ENCODE measurements around the gene ADK. TPM values are rescaled to one million over a fixed set of nuclear protein-coding genes. Genes with fewer than 3 reads are reported as not detected.

Gene ADK
- total RNA-seq, 1 donor from 2014 or later = 47.0 TPM

- H3K9me3 Mint-ChIP-seq (ENCODE audit: unreplicated experiment) = no peaks in the 10 kb centered on the region
- no peak overlapping the region for H3K4me3 Mint-ChIP-seq (ENCODE audit: unreplicated experiment)
- no peak for TF ChIP-seq CTCF (IDR thresholded peaks at IDR 0.05)
- no peaks in the 10 kb centered on the region for H3K27me3 Mint-ChIP-seq (ENCODE audit: unreplicated experiment)
- no peak for DNase-seq (ENCODE audit: extremely low spot score, unreplicated experiment)
- H3K4me1 Mint-ChIP-seq (ENCODE audit: unreplicated experiment) = peaks cover 34% of the 10 kb centered on the region
- H3K27ac Mint-ChIP-seq (ENCODE audit: unreplicated experiment) = peak overlapping the region; percentile 13
- H3K36me3 Mint-ChIP-seq (ENCODE audit: unreplicated experiment) = peaks cover 17% of the 10 kb centered on the region
These were observed 177.4 kb downstream of the ADK start for GRCh38 chr10:74328388-74328787.

DNA sequence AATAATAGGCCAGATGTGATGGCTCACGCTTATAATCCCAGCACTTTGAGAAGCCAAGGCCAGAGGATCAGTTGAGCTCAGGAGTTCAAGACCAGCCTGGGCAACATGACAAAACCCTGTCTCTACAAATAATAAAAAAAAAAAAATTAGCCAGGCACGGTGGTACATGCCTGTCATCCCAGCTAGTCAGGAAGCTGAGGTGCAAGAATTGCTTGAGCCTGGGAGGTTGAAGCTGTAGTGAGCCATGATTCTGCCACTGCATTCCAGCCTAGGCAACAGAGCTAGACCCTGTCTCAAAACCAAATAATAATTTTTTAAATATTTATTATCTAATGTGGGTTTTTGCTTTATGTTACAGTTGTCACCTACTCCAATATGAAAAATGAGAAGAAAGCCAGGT is 178.9 kb downstream of the ADK start:
- no peaks in the 10 kb centered on the region for H3K27me3 Mint-ChIP-seq (ENCODE audit: unreplicated experiment)
- no peak overlapping the region for H3K27ac Mint-ChIP-seq (ENCODE audit: unreplicated experiment)
- H3K4me1 Mint-ChIP-seq (ENCODE audit: unreplicated experiment) = peaks cover 35% of the 10 kb centered on the region
- no peak for DNase-seq (ENCODE audit: extremely low spot score, unreplicated experiment)
- H3K9me3 Mint-ChIP-seq (ENCODE audit: unreplicated experiment) = peaks cover 8% of the 10 kb centered on the region
- H3K36me3 Mint-ChIP-seq (ENCODE audit: unreplicated experiment) = peaks cover 18% of the 10 kb centered on the region
- TF ChIP-seq CTCF (IDR thresholded peaks at IDR 0.05) = no peak
- no peak overlapping the region for H3K4me3 Mint-ChIP-seq (ENCODE audit: unreplicated experiment)

GRCh38 chr10:74330646-74331045 is 179.6 kb downstream of the ADK start:
- H3K4me3 Mint-ChIP-seq (ENCODE audit: unreplicated experiment) = no peak overlapping the region
- TF ChIP-seq CTCF (IDR thresholded peaks at IDR 0.05) = no peak

DNA sequence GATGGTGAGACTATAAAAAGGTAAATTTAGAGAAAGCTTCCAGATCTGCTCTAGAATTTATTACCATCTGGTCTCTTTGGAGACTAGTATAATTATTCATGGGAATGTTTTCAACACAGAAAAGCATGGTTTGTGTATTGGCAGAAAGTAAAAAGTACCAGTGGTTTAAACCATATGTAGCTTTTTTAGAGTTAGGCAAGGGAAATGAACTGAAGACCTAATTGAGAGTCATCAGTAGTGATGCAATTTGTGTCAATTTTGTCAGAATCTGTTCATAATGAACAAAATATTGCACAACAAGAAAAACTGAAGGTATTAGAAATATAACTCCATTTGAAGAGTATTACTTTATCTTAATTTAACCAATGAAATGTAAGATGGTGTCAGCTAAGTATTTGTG is 181.4 kb downstream of the ADK start:
- DNase-seq (ENCODE audit: extremely low spot score, unreplicated experiment) = no peak
- Mint-ChIP-seq H3K27ac (ENCODE audit: unreplicated experiment) (peak overlapping the region; percentile 82), H3K4me3 (ENCODE audit: unreplicated experiment) (no peak overlapping the region), H3K4me1 (ENCODE audit: unreplicated experiment) (peaks cover 35% of the 10 kb centered on the region), H3K9me3 (ENCODE audit: unreplicated experiment) (peaks cover 8% of the 10 kb centered on the region), H3K36me3 (ENCODE audit: unreplicated experiment) (peaks cover 15% of the 10 kb centered on the region), H3K27me3 (ENCODE audit: unreplicated experiment) (no peaks in the 10 kb centered on the region)
- TF ChIP-seq CTCF (IDR thresholded peaks at IDR 0.05) = no peak

More at GRCh38 chr10:74330646-74331045, 179.6 kb downstream of the ADK start:
- Mint-ChIP-seq H3K27ac (ENCODE audit: unreplicated experiment) (peak overlapping the region; percentile 7), H3K36me3 (ENCODE audit: unreplicated experiment) (peaks cover 20% of the 10 kb centered on the region), H3K4me1 (ENCODE audit: unreplicated experiment) (peaks cover 33% of the 10 kb centered on the region), H3K27me3 (ENCODE audit: unreplicated experiment) (no peaks in the 10 kb centered on the region), H3K9me3 (ENCODE audit: unreplicated experiment) (peaks cover 8% of the 10 kb centered on the region)
- no peak for DNase-seq (ENCODE audit: extremely low spot score, unreplicated experiment)

- no peak for TF ChIP-seq CTCF (IDR thresholded peaks at IDR 0.05)
- H3K4me3 Mint-ChIP-seq (ENCODE audit: unreplicated experiment) = no peak overlapping the region
- H3K4me1 Mint-ChIP-seq (ENCODE audit: unreplicated experiment) = peaks cover 30% of the 10 kb centered on the region
- no peaks in the 10 kb centered on the region for H3K27me3 Mint-ChIP-seq (ENCODE audit: unreplicated experiment)
- H3K36me3 Mint-ChIP-seq (ENCODE audit: unreplicated experiment) = peaks cover 15% of the 10 kb centered on the region
- no peak for DNase-seq (ENCODE audit: extremely low spot score, unreplicated experiment)
- H3K9me3 Mint-ChIP-seq (ENCODE audit: unreplicated experiment) = peaks cover 8% of the 10 kb centered on the region
- H3K27ac Mint-ChIP-seq (ENCODE audit: unreplicated experiment) = peak overlapping the region; percentile 82
These were observed 182.2 kb downstream of the ADK start for GRCh38 chr10:74333174-74333573.
